ENCODE results near the gene SPAG17. TPM values are rescaled to one million over a fixed set of nuclear protein-coding genes. Genes with fewer than 3 reads are reported as not detected.

The SPAG17 gene
- polyA plus RNA-seq, 1 of the 3 experiments (the other 2 are of a cell fraction): not detected

GRCh38 chr1:117971777-117972176 lies 213.3 kb downstream of the SPAG17 start:
- Histone ChIP-seq H3K4me2 (no peak overlapping the region), H3K4me3 (ENCODE audit: low read depth in 2 of 2, low read length in 1 of 2) (no peak overlapping the region), H3K9ac (no peak overlapping the region), H3K79me2 (ENCODE audit: insufficient read depth) (no peaks in the 10 kb centered on the region), H4K20me1 (ENCODE audit: insufficient read depth) (no peaks in the 10 kb centered on the region), H2AFZ (ENCODE audit: low read depth) (no peak overlapping the region), H3K4me1 (ENCODE audit: control insufficient read depth in 1 of 2, insufficient read depth in 2 of 2, low read depth in 1 of 2, low read length in 1 of 2) (peaks cover 0 to 2% of the 10 kb centered on the region in 2 experiments; a peak in 2 of 4 replicates), H3K36me3 (replicated peaks in 1 of 2; ENCODE audit: control insufficient read depth in 1 of 2, insufficient read depth in 2 of 2, low read length in 1 of 2) (peaks cover 0 to 2% of the 10 kb centered on the region in 2 experiments), H3F3A (replicated peaks; ENCODE audit: insufficient read depth) (peaks cover 5% of the 10 kb centered on the region), H3K9me2 (no peaks in the 10 kb centered on the region), H3K27me3 (ENCODE audit: insufficient read depth) (no peaks in the 10 kb centered on the region), H3K9me3 (no peaks in the 10 kb centered on the region), H3K27ac (ENCODE audit: low read depth in 2 of 2, low read length in 1 of 2) (no peak overlapping the region)
- TF ChIP-seq TEAD4 (IDR thresholded peaks at IDR 0.05; ENCODE audit: borderline replicate concordance, insufficient read depth) (no peak), CHD2 (IDR thresholded peaks at IDR 0.05; ENCODE audit: low read length, partially characterized antibody) (no peak)
- TF ChIP-seq, protein P1, sequence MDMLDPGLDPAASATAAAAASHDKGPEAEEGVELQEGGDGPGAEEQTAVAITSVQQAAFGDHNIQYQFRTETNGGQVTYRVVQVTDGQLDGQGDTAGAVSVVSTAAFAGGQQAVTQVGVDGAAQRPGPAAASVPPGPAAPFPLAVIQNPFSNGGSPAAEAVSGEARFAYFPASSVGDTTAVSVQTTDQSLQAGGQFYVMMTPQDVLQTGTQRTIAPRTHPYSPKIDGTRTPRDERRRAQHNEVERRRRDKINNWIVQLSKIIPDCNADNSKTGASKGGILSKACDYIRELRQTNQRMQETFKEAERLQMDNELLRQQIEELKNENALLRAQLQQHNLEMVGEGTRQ (IDR thresholded peaks at IDR 0.05; ENCODE audit: borderline replicate concordance, low read depth, low read length): no peak
- DNase-seq: no peak
- POLR2A ChIA-PET: no interaction called here
- CTCF ChIA-PET: no interaction called here

GRCh38 chr1:117970252-117970651 lies 214.8 kb downstream of the SPAG17 start:
- Histone ChIP-seq H3K9me2 (no peaks in the 10 kb centered on the region), H3K9me3 (no peaks in the 10 kb centered on the region), H3K4me3 (ENCODE audit: low read depth in 2 of 2, low read length in 1 of 2) (no peak overlapping the region), H3F3A (replicated peaks; ENCODE audit: insufficient read depth) (peaks cover 5% of the 10 kb centered on the region), H3K4me1 (ENCODE audit: control insufficient read depth in 1 of 2, insufficient read depth in 2 of 2, low read depth in 1 of 2, low read length in 1 of 2) (peaks cover 0 to 2% of the 10 kb centered on the region in 2 experiments; a peak in 2 of 4 replicates), H3K27me3 (ENCODE audit: insufficient read depth) (no peaks in the 10 kb centered on the region), H3K9ac (no peak overlapping the region), H3K4me2 (no peak overlapping the region), H3K79me2 (ENCODE audit: insufficient read depth) (no peaks in the 10 kb centered on the region), H4K20me1 (ENCODE audit: insufficient read depth) (no peaks in the 10 kb centered on the region), H2AFZ (ENCODE audit: low read depth) (no peak overlapping the region), H3K27ac (ENCODE audit: low read depth in 2 of 2, low read length in 1 of 2) (no peak overlapping the region), H3K36me3 (replicated peaks in 1 of 2; ENCODE audit: control insufficient read depth in 1 of 2, insufficient read depth in 2 of 2, low read length in 1 of 2) (peaks cover 4 to 5% of the 10 kb centered on the region in 2 experiments)
- TF ChIP-seq MEF2A (IDR thresholded peaks at IDR 0.05; ENCODE audit: borderline replicate concordance, low read depth) (no peak), ELF1 (IDR thresholded peaks at IDR 0.05) (no peak), MXI1 (IDR thresholded peaks at IDR 0.05; ENCODE audit: low read depth, low read length) (no peak), GATA2 (CRISPR knock-in tag; IDR thresholded peaks at IDR 0.05) (no peak), RCOR1 (IDR thresholded peaks at IDR 0.05; ENCODE audit: low read length) (no peak), YY1 (IDR thresholded peaks at IDR 0.05; ENCODE audit: low read depth) (no peak), IRF3 (IDR thresholded peaks at IDR 0.05; ENCODE audit: low read depth, low read length) (no peak), FOSL2 (IDR thresholded peaks at IDR 0.05; ENCODE audit: borderline replicate concordance, low read depth) (no peak), EP300 (IDR thresholded peaks at IDR 0.05; ENCODE audit: borderline replicate concordance in 1 of 2, low read depth in 1 of 2, low read length in 1 of 2) (no peak), CHD2 (IDR thresholded peaks at IDR 0.05; ENCODE audit: low read length, partially characterized antibody) (no peak)
- TF ChIP-seq, protein P2, sequence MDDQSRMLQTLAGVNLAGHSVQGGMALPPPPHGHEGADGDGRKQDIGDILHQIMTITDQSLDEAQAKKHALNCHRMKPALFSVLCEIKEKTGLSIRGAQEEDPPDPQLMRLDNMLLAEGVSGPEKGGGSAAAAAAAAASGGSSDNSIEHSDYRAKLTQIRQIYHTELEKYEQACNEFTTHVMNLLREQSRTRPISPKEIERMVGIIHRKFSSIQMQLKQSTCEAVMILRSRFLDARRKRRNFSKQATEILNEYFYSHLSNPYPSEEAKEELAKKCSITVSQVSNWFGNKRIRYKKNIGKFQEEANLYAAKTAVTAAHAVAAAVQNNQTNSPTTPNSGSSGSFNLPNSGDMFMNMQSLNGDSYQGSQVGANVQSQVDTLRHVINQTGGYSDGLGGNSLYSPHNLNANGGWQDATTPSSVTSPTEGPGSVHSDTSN (IDR thresholded peaks at IDR 0.05): no peak
- 91% methylated on average over 9 of the region's 9 CpGs for WGBS (ENCODE audit: low lambda C conversion rate)
- ChIA-PET POLR2A (no interaction called here), CTCF (interaction anchor here (0.9 kb wide), 1 partner anchor 37 kb away, joined by 3 read pairs; no protein-coding TSS in a partner anchor)
- no peak for DNase-seq
